Measurements from ENCODE around the gene LNPK.
"Not testable (repeated sequence)": the region's sequence is repeated elsewhere in the genome, so short reads cannot be mapped to it uniquely, and the experiment has no call there.

Gene LNPK

GRCh38 chr2:176001916-176002687 lies at the start of gene LNPK:
LNPK (minus strand) TSS chr2:176002267; CDS start chr2:175995584, 6,683 bp downstream.
- DNase-seq = peak; percentile 97

- DNase-seq = no peak
Observed at GRCh38 chr2:176039375-176039774, 37.3 kb upstream of the LNPK start.

DNA sequence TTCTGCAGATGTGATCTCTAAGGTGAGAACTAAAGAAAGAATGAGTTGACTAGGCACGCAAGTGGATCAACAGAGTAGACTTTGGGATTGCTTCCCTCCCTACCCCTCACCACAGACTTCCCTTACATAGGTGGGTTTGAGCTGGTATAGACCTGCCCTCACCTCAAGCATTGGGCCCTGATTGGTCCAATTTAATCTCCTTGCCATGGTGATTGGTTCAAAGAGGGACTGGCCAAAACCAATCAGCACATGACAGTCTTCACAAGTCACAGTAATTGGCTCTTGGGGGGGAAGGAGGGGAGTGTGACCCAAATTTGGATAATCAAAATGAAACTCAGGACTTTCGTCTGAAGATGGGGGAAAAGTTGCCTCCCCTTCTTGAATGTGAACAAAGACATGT lies 36.6 kb upstream of the LNPK start:
- no peak for DNase-seq

- DNase-seq = no peak
Observed at GRCh38 chr2:176035013-176035691, 33.1 kb upstream of the LNPK start.

- DNase-seq = no peak
Observed at GRCh38 chr2:176027806-176028205, 25.7 kb upstream of the LNPK start.

- no peak for DNase-seq
Observed at GRCh38 chr2:176025932-176026331, 23.9 kb upstream of the LNPK start.

DNA sequence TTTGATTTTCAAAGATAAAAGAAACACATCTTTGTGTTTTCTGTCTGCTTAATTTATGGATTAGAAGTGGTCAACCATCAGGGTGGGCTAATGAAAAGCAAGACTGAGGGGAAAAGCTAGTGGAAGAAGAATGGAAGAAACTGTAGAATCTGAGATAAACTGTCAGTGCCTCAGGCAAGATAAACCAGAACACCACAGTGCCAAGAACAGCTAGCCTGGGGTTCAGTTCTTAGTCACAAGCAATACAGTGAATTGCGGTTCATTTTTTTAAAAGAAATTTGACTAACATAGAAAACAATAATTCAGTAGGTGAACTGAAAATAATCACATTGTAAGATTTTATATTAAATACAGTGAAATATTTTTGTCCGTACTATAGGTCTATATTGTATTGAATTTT lies 22.0 kb upstream of the LNPK start:
- DNase-seq = no peak

DNA sequence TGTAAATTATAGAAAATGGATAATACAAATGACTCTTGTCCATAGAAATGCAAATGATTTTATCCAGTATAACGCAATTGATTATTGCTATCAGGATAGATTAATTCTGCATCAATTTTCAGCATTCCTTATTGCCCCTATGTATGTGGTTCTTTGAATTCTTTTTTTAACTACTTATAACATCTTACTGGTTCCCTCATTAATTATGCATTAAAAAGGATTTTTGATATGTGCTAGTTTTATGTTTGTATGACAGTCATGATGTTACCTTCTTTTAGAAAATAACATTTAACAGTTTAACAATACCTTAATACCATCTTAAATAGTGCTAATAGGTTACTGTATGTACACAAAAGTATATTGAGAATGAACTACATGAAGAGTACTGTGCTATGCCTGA lies 20.0 kb upstream of the LNPK start:
- no peak for DNase-seq

DNA sequence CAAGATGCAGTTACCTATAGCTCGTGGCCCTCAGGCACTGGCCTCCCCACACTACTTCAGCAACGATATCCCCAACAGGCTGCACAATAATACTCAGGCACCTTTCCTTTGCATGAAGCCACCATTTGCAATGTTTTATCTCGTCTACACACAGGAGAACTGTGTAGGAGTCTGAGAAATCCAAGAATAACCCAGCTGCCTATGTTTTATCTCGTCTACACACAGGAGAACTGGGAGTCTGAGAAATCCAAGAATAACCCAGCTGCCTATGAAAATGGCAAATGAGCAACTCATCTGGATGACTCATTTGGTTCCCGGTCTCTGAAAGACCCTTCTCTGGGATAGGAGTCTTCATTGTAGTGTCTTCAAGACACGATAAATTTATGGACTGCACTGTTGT lies 18.3 kb upstream of the LNPK start:
- no peak for DNase-seq

- DNase-seq = no peak
Observed at GRCh38 chr2:176018708-176019107, 16.6 kb upstream of the LNPK start.

DNA sequence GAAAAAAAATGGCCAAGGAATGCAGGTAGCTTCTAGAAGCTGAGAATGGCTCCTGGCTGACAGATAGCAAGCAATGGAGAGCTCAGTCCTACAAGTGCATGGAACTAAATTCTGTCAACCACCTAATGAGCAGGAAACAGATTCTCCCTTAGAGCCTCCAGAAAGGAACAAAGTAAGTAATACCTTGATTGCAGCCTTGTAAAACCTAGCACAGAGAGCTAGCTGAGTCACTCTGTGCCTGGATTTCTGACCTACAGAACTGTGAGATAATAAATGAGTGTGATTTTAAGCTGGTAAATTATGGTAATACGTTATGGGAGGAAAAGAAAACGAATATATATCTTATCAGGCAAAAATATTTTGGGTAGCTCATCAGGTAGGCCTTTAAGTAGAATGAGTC lies 7.4 kb upstream of the LNPK start:
- DNase-seq = no peak

- DNase-seq = no peak
Observed at GRCh38 chr2:176004934-176005333, 2.9 kb upstream of the LNPK start.

DNA sequence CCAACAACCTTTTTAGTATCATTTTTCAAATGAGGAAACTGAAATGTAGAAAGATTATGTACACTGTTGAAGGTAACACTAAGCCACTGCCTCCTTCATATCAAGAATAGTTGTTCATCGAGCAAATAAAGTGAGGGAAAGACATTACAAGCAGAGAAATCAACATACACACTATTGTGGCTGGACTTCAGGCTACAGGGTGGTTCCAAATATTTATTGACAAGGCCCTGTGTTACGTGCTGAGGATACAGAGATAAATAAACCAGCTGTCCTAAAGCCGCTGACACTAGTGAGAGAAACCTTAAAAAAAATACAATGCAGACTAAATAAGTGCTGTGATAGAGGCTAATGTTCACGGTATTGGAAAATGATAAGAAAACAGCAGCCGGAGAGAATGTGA lies 1.9 kb upstream of the LNPK start:
- no peak for DNase-seq

GRCh38 chr2:176002688-176003210 lies 682 bp upstream of the LNPK start:
- DNase-seq = peak; percentile 23

DNA sequence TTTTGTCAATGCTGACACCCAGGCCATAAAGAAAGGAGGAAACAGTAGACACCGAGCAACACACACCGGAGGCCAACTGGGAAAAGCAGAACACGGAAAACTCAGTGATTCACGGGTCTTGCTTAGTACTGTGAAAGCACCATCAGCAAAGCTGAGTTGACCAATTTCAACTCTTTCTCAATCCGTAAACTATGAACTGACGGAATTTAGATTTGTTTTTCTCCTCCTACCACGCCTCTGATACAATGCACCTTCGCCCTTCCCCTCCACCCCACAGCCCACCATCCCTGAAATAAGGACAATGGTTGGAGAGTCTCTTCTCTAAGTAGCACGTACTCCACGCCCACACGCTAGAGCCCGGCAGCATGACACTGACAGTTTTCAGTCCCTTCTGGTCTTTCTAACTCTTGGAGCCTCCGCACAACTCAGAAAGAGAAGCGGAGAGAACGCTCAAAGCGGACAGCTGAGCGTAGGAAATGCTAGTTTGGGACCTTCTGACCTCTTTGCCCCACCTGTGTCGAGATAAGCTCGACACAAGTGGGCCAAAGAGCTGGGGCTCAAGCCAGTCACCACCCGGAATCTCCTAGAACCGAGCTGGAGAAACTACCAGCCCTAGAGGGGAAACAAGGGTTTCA lies 669 bp downstream of the LNPK start:
- DNase-seq = peak; percentile 74

DNA sequence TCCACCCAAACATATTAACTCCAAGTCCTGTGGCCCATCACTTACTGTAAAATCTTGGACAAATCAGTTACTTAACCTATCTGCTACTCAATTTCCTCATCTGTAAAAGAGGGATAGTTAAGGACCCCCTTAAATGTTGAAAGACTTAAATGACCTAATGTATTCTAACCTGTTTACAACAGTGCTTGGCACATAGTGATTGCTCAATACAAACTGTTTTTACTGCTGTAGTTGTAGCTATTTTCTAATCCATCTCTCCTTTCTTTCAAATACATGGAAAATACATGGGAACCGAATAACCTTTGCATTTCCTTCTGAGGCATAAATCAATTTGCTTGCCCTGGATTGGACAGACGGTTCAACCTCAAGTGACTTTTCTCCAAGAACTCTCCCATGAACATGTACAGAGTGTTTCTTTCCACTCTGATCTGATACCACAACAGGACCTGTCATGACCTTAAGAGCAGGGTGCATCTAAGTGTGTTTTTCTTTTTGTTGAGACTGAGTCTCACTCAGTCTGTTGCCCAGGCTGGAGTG lies 2.7 kb downstream of the LNPK start:
- DNase-seq = no peak

GRCh38 chr2:175990099-175990498 lies 12.0 kb downstream of the LNPK start:
- no peak for DNase-seq

- DNase-seq = not testable (repeated sequence)
Observed at GRCh38 chr2:175987126-175987525, 14.9 kb downstream of the LNPK start.

- DNase-seq = no peak
Observed at GRCh38 chr2:175984846-175985245, 17.2 kb downstream of the LNPK start.

- no peak for DNase-seq
Observed at GRCh38 chr2:175981551-175981950, 20.5 kb downstream of the LNPK start.

DNA sequence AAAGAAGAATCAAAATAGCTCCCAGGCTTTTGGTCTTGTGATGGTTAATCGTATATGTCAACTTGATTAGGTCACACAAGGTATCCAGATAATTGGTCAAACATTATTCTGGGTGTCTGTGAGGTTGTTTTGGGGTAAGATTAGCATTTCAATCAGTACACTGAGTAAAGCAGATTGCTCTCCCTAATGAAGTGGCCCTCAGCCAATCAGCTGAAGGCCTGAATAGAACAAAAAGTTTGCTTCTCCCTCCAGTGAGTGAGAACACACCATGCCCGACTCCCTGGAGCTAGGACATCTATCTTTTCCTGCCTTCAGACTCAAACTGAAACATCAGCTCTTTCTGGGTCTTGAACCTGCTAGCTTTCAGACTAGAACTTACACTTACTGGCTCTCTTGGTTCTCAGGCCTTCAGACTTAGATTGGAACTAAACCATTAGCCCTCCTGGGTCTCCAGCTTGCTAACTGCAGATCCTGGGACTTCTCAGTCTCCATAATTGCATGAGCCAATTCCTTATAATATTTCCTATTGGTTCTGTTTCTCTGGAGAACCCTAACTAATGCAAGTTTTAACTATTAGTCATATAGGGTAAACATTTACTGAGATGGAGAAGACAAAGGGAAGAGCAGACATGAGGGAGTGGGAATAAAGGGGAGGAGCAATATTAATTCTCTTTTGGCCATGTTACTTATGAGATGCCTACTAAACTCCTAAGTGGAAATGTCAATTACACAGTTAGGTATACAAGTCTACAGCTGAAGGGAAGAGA lies 25.5 kb downstream of the LNPK start:
- DNase-seq = no peak

DNA sequence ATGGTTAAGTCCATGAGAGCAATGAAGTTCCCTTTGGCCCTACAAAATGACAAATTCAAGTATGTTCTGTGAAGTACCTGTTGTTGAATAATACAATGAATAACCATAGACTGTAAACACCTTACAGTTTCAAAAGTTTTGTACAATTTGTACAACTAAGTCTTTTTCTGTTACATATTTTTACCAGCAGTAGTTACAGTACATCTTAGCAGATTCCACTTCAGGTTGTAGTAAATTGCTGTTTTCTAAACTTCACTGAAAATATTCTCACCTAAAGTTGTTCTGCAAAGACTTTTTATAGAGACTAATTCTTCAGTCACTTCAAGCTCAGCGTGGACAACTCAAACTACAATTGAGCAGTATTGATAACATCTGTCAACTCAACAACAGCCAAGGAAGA lies 28.7 kb downstream of the LNPK start:
- no peak for DNase-seq

DNA sequence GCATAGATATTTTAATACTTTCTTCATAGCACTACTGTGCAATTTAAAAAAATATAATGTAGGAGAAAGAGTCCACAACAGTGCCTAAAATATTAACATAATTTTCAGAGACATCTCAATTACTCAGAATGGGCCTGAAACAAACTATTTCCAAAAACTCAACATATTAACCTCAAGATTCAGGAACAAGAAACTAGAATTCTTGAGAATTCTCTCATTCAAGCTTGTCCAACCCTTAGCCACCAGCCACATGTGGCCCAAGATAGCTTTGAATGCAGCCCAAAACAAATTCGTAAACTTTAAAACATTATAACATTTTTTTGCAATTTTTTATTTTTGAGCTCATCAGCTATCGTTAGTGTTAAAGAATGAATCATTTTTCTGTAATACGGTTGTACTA lies 35.2 kb downstream of the LNPK start:
- DNase-seq = no peak

Data from right hindlimb (tissue), 1 donor.